Endometrial microvascular endothelial cells (primary cell): Measurements from ENCODE around the gene MYPOP. TPM values are rescaled to one million over a fixed set of nuclear protein-coding genes. Genes with fewer than 3 reads are reported as not detected.

Source experiments
- in situ Hi-C: cut with HindIII; loops from 2 replicates; pipeline ENCODE4 v1.10.0; 2017; ENCODE audit warnings: low sequenced_read_pairs, low pct_unique_long_range_greater_than_20kb; ENCODE audit errors: inconsistent ontology term
- total RNA-seq: library from RNA; depleted of rRNA; stranded (reverse); fragments of >200 nt; gene quantifications from one replicate; pipeline ENCODE4 v1.2.3, GENCODE V29; 2015; ENCODE audit errors: inconsistent ontology term

MYPOP gene
- total RNA-seq, 1 donor from 2014 or later, result 0.84 TPM

- in situ Hi-C loops, result no loop called here
Measured at GRCh38 chr19:45886427-45887199, 15.8 kb downstream of the MYPOP start.

- in situ Hi-C loops, result no loop called here
Measured at GRCh38 chr19:45885556-45886426, 16.6 kb downstream of the MYPOP start, which contains the start of gene IRF2BP1. Gene IRF2BP1 (minus strand): TSS chr19:45886141. CDS start chr19:45885774, 367 bp downstream.

- in situ Hi-C loops, result no loop called here
Measured at GRCh38 chr19:45884682-45885555, 17.5 kb downstream of the MYPOP start.

GRCh38 chr19:45883881-45884681, 18.3 kb downstream of the MYPOP start:
- in situ Hi-C loops, result no loop called here

- in situ Hi-C loops, result no loop called here
Measured at GRCh38 chr19:45883586-45883880, 18.9 kb downstream of the MYPOP start.

- in situ Hi-C loops, result no loop called here
Measured at GRCh38 chr19:45882652-45883585, 19.5 kb downstream of the MYPOP start.

GRCh38 chr19:45881909-45882528, 20.4 kb downstream of the MYPOP start:
- in situ Hi-C loops, result no loop called here

- in situ Hi-C loops, result no loop called here
Measured at GRCh38 chr19:45881082-45881908, 21.1 kb downstream of the MYPOP start.

- in situ Hi-C loops, result no loop called here
Measured at GRCh38 chr19:45879971-45880370, 22.4 kb downstream of the MYPOP start.

- in situ Hi-C loops, result no loop called here
Measured at GRCh38 chr19:45879055-45879454, 23.4 kb downstream of the MYPOP start.

GRCh38 chr19:45878043-45878794, 24.2 kb downstream of the MYPOP start:
- in situ Hi-C loops, result no loop called here

- in situ Hi-C loops, result no loop called here
Measured at GRCh38 chr19:45876411-45877197, 25.8 kb downstream of the MYPOP start.

GRCh38 chr19:45876161-45876410, 26.3 kb downstream of the MYPOP start:
- in situ Hi-C loops, result no loop called here

- in situ Hi-C loops, result no loop called here
Measured at GRCh38 chr19:45874620-45874966, 27.8 kb downstream of the MYPOP start.

- in situ Hi-C loops, result no loop called here
Measured at GRCh38 chr19:45873219-45873772, 29.1 kb downstream of the MYPOP start.
